Heart left ventricle (tissue), 16 donors: Measurements from ENCODE around the gene ARHGEF17. TPM values are rescaled to one million over a fixed set of nuclear protein-coding genes. Genes with fewer than 3 reads are reported as not detected.

ENCODE experiments used
- ATAC-seq, 4 donors: fragments of 200-7000 bp; cut with Tn5 transposase; one replicate each; pipeline ENCODE4 v1.9.1; 2020 to 2022; ENCODE audit warnings: moderate library complexity in 4 of 4, mild to moderate bottlenecking in 3 of 4, moderate number of reproducible peaks in 1 of 4
- DNase-seq, 5 donors: peaks; one replicate each; pipeline ENCODE4 v3.0.0-alpha.2; 2020
- H3K27ac ChIP-seq, 12 donors: fragments of 200-600 bp; sonication (generic) in 4 of 12; one replicate each; pipeline versions ENCODE4 v1.5.0 to v1.8.0; 2016 to 2022; ENCODE audit warnings: mild to moderate bottlenecking in 2 of 12
- H3K27me3 ChIP-seq, 9 donors: fragments of 200-600 bp; sonication (generic) in 2 of 9; one replicate each; pipeline versions ENCODE4 v1.5.1 to v1.8.0; 2016 to 2022; ENCODE audit warnings: mild to moderate bottlenecking in 3 of 9
- H3K36me3 ChIP-seq, 9 donors: fragments of 200-600 bp; sonication (generic) in 2 of 9; one replicate each; pipeline versions ENCODE4 v1.5.0 to v1.8.0; 2018 to 2022; ENCODE audit warnings: mild to moderate bottlenecking in 2 of 9
- H3K4me1 ChIP-seq, 12 donors: fragments of 200-600 bp; sonication (generic) in 4 of 12; one replicate each; pipeline versions ENCODE4 v1.5.0 to v1.8.0; 2016 to 2022; ENCODE audit warnings: mild to moderate bottlenecking in 3 of 12
- H3K4me3 ChIP-seq, 12 donors: fragments of 200-600 bp; sonication (generic) in 4 of 12; one replicate each; pipeline versions ENCODE4 v1.5.0 to v1.8.0; 2017 to 2022; ENCODE audit warnings: mild to moderate bottlenecking in 9 of 12, moderate library complexity in 4 of 12
- H3K9me3 ChIP-seq, 12 donors: fragments of 200-600 bp; sonication (generic) in 4 of 12; one replicate each; pipeline versions ENCODE4 v1.5.0 to v1.8.0; 2016 to 2022; ENCODE audit warnings: mild to moderate bottlenecking in 1 of 12
- CTCF ChIP-seq, 12 donors: fragments of 200-600 bp; sonication (generic) in 4 of 12; IDR thresholded peaks; one replicate each; pipeline versions ENCODE4 v1.5.0 to v1.8.0; 2018 to 2022; ENCODE audit warnings: antibody characterized with exemption in 12 of 12, mild to moderate bottlenecking in 5 of 12
- POLR2A ChIP-seq, 2 donors: fragments of 450-650 bp; IDR thresholded peaks; one replicate each; pipeline ENCODE4 v1.6.1; 2017; ENCODE audit warnings: antibody characterized with exemption in 2 of 2, mild to moderate bottlenecking in 2 of 2, moderate library complexity in 2 of 2
- WGBS, 4 donors: extraction: QIAGEN DNeasy Blood & Tissue Kit in 2 of 4; methylation state at CpG; one replicate each; pipeline versions ENCODE4 v1.1.5 to v1.1.7; 2013 to 2018; 5-methylcytosine and 5-hydroxymethylcytosine counted together
- intact Hi-C, 10 donors: fragments of 100-400 bp; cut with DNase I; formaldehyde crosslinking; loops; one replicate each; pipeline versions ENCODE4 v1.11.1 to v1.14.2; 2022
- polyA plus RNA-seq, 2 donors: library from polyadenylated mRNA; stranded (reverse); fragments of 200-250 nt; gene quantifications; one replicate each; pipeline ENCODE4 v1.2.3, GENCODE V29; 2013
- total RNA-seq, 9 donors: library from RNA; depleted of rRNA in 2 of 9; stranded (reverse); fragments of >200 nt in 2 of 9; fragmentation: NEBNext Ultra II Directional in 3 of 9; extraction: Animal tissue kit (Norgen Biotek cat#: 25700) in 3 of 9; gene quantifications; one replicate each; pipeline versions ENCODE4 v1.1.0 to v1.2.4, GENCODE V29; 2016 to 2023
- donor health status: ischemic (EF 13 %, LVEDD 7.1; RV severe dilation, severe dysfunction).
- donor health status: healthy with polysubstance abuse.
- donor health status: DM: no; HTN: yes; CAD: no.
- donor health status: DM: no; HTN: no; CAD: no.
- donor health status: ischemic (EF 25% LVEDD 6.9; RV normal size, moderate dysfunction).
- donor health status: ischemic (EF 25% LVEDD 5.7; RV mildly dilated, moderate dysfunction).
- donor health status: healthy.
- donor health status: DM: yes; HTN: yes; CAD: no.
- donor health status: ischemic (EF 35%, LVEDD 5.7; RV mildly dilated, moderate dysfunction).
- donor health status: nonischemic (EF 11% LVEDD 7.7; RV severe dilation, severe dysfunction).
- donor health status: DM: yes; HTN: yes; CAD: no.
- donor health status: PGD.
- donor health status: ischemic (EF 29% LVEDD 5.4; RV normal size, mild dysfunction).
- donor health status: nonischemic (EF 23%, LVEDD 6.1; RV moderate dilation, normal function).

Gene ARHGEF17
- total and polyA plus RNA-seq, 11 donors = 27.5 to 83.9 (median 56.5) TPM

- Histone ChIP-seq H3K9me3 (no peaks in the 10 kb centered on the region), H3K27me3 (no peaks in the 10 kb centered on the region), H3K27ac (peak overlapping the region; percentile 27 to 87 (median 78)), H3K36me3 (peaks cover 0 to 5% (median 0%) of the 10 kb centered on the region in 9 donors), H3K4me3 (peak overlapping the region in 1 of 12 donors; percentile 28), H3K4me1 (peaks cover 13 to 86% (median 63%) of the 10 kb centered on the region in 12 donors)
- no peak for TF ChIP-seq CTCF (IDR thresholded peaks at IDR 0.05)
- no peak for TF ChIP-seq POLR2A (IDR thresholded peaks at IDR 0.05)
- WGBS, 4 donors = 59 to 71% (median 69%) methylated on average over 4 of the region's 4 CpGs
- intact Hi-C loops = loop anchor here in 2 of 10 donors (1.0 kb wide), 2 partner anchors 12 to 27 kb away; no protein-coding TSS in a partner anchor
- DNase-seq = no peak
- peak in 1 of 4 donors; percentile 2 for ATAC-seq
Measured at GRCh38 chr11:73333640-73334383, 25.7 kb downstream of the ARHGEF17 start.

GRCh38 chr11:73334384-73335203, 26.5 kb downstream of the ARHGEF17 start:
- Histone ChIP-seq H3K9me3 (no peaks in the 10 kb centered on the region), H3K4me3 (peak overlapping the region in 4 of 12 donors; percentile 5 to 28 (median 14)), H3K36me3 (peaks cover 0 to 5% (median 0%) of the 10 kb centered on the region in 9 donors), H3K4me1 (peaks cover 13 to 80% (median 63%) of the 10 kb centered on the region in 12 donors), H3K27ac (peak overlapping the region; percentile 27 to 87 (median 78)), H3K27me3 (no peaks in the 10 kb centered on the region)
- intact Hi-C loops = loop anchor here in 9 of 10 donors (1.0 to 5.0 kb wide), 3 partner anchors 12 to 37 kb away; no protein-coding TSS in a partner anchor
- ATAC-seq (peak; percentile 42 to 84 (median 79)), DNase-seq (peak; percentile 88 to 96 (median 92))
- TF ChIP-seq CTCF (IDR thresholded peaks at IDR 0.05) = peak in 1 of 12 donors; percentile 19
- no peak for TF ChIP-seq POLR2A (IDR thresholded peaks at IDR 0.05)
- WGBS, 4 donors = 4 to 13% (median 9%) methylated on average over 6 of the region's 6 CpGs

GRCh38 chr11:73335204-73335923, 27.3 kb downstream of the ARHGEF17 start:
- intact Hi-C loops = loop anchor here in 8 of 10 donors (1.0 to 5.0 kb wide), 2 partner anchors 28 to 38 kb away; no protein-coding TSS in a partner anchor
- Histone ChIP-seq H3K9me3 (no peaks in the 10 kb centered on the region), H3K36me3 (peaks cover 0 to 5% (median 0%) of the 10 kb centered on the region in 9 donors), H3K4me1 (peaks cover 13 to 78% (median 56%) of the 10 kb centered on the region in 12 donors), H3K4me3 (peak overlapping the region in 4 of 12 donors; percentile 5 to 28 (median 14)), H3K27ac (peak overlapping the region; percentile 27 to 87 (median 78)), H3K27me3 (no peaks in the 10 kb centered on the region)
- whole genome bisulfite sequencing, 4 donors = 0 to 6% (median 4%) methylated on average over 4 of the region's 4 CpGs
- ATAC-seq (peak; percentile 47 to 79 (median 64)), DNase-seq (peak; percentile 75 to 90 (median 83))
- TF ChIP-seq POLR2A (IDR thresholded peaks at IDR 0.05) (no peak), CTCF (IDR thresholded peaks at IDR 0.05) (peak; percentile 93 to 100 (median 99))
